GM18517 (cell line): ENCODE measurements around the gene CFAP157.
"Not testable (repeated sequence)": the region's sequence is repeated elsewhere in the genome, so short reads cannot be mapped to it uniquely, and the experiment has no call there.

Experiments
- ATAC-seq: cut with Tn5 transposase; IDR thresholded peaks from one replicate; pipeline ENCODE4 v1.9.1; 2021; ENCODE audit warnings: mild to moderate bottlenecking, moderate library complexity; ENCODE audit not compliant: unreplicated experiment

The CFAP157 gene

GRCh38 chr9:127734747-127735529, 28.1 kb downstream of the CFAP157 start, which contains the start of gene TOR2A:
Gene TOR2A (minus strand): TSS chr9:127735294. CDS start chr9:127735270, 24 bp downstream.
- peak; percentile 83 for ATAC-seq

- ATAC-seq = peak; percentile 10
Observed at GRCh38 chr9:127735530-127736185, 28.9 kb downstream of the CFAP157 start.

GRCh38 chr9:127738666-127739065, 31.9 kb downstream of the CFAP157 start:
- ATAC-seq = no peak

GRCh38 chr9:127739614-127740330, 33.0 kb downstream of the CFAP157 start:
- ATAC-seq = no peak

- no peak for ATAC-seq
Observed at GRCh38 chr9:127741831-127742434, 35.1 kb downstream of the CFAP157 start.

- ATAC-seq = no peak
Observed at GRCh38 chr9:127742435-127743088, 35.8 kb downstream of the CFAP157 start.

- no peak for ATAC-seq
Observed at GRCh38 chr9:127744398-127745110, 37.8 kb downstream of the CFAP157 start.

- no peak for ATAC-seq
Observed at GRCh38 chr9:127746959-127747569, 40.3 kb downstream of the CFAP157 start.

- no peak for ATAC-seq
Observed at GRCh38 chr9:127749090-127749787, 42.5 kb downstream of the CFAP157 start.

- ATAC-seq = no peak
Observed at GRCh38 chr9:127751269-127752054, 44.7 kb downstream of the CFAP157 start.

- no peak for ATAC-seq
Observed at GRCh38 chr9:127753148-127753547, 46.4 kb downstream of the CFAP157 start.

- ATAC-seq = no peak
Observed at GRCh38 chr9:127753622-127754021, 46.8 kb downstream of the CFAP157 start.

- ATAC-seq = no peak
Observed at GRCh38 chr9:127754099-127755060, 47.6 kb downstream of the CFAP157 start.

GRCh38 chr9:127755061-127756060, 48.6 kb downstream of the CFAP157 start:
- ATAC-seq = no peak

- ATAC-seq = no peak
Observed at GRCh38 chr9:127756233-127756632, 49.4 kb downstream of the CFAP157 start.

GRCh38 chr9:127756776-127757175, 50.0 kb downstream of the CFAP157 start:
- ATAC-seq = not testable (repeated sequence)
